HEK293 (cell line): ENCODE results near the gene PNMA5.

Experiments used
- CTCF ChIP-seq: fragments of 450-650 bp; formaldehyde crosslinking; IDR thresholded peaks from 2 replicates; pipeline ENCODE4 v1.5.1; 2016; ENCODE audit warnings: missing biosample characterization, missing genetic modification characterization
- ZNF132 ChIP-seq: fragments of 450-650 bp; formaldehyde crosslinking; IDR thresholded peaks from 2 replicates; pipeline ENCODE4 v1.5.1; 2017; ENCODE audit warnings: missing biosample characterization, missing genetic modification characterization, borderline replicate concordance

GRCh38 chrX:152958524-152959465 lies 35.1 kb downstream of the PNMA5 start:
- peak; percentile 90 for TF ChIP-seq CTCF (tag by site-specific recombination)
- TF ChIP-seq ZNF132 (tag by site-specific recombination): no peak
